ENCODE data around the gene SETBP1. TPM values are rescaled to one million over a fixed set of nuclear protein-coding genes. Genes with fewer than 3 reads are reported as not detected.
A peak's percentile ranks its signal among the peaks of the same experiment; 100 is the strongest.
"Not testable (repeated sequence)": the region's sequence is repeated elsewhere in the genome, so short reads cannot be mapped to it uniquely, and the experiment has no call there.

SETBP1 gene
- total RNA-seq, 3 donors from 2014 or later = 15.0 to 97.2 (median 17.8) TPM

- ATAC-seq (no peak), DNase-seq (no peak)
- Histone ChIP-seq H3K36me3 (ENCODE audit: low read depth) (no peaks in the 10 kb centered on the region), H3K4me1 (ENCODE audit: low read depth) (peaks cover 29% of the 10 kb centered on the region), H3K9me3 (no peaks in the 10 kb centered on the region), H3K4me3 (no peak overlapping the region)
- no peak for TF ChIP-seq CTCF (IDR thresholded peaks at IDR 0.05)
- intact Hi-C loops (cut with DNase I, micrococcal nuclease) = no loop called here
Measured at GRCh38 chr18:44799907-44800421, 119.3 kb downstream of the SETBP1 start.

GRCh38 chr18:44800766-44801165 lies 120.1 kb downstream of the SETBP1 start:
- H3K4me1 ChIP-seq (ENCODE audit: low read depth) = peaks cover 35% of the 10 kb centered on the region
- intact Hi-C loops (cut with DNase I, micrococcal nuclease) = not testable (repeated sequence)

GRCh38 chr18:44801781-44802180 lies 121.1 kb downstream of the SETBP1 start:
- Histone ChIP-seq H3K4me3 (no peak overlapping the region), H3K9me3 (no peaks in the 10 kb centered on the region), H3K36me3 (ENCODE audit: low read depth) (no peaks in the 10 kb centered on the region), H3K4me1 (ENCODE audit: low read depth) (peaks cover 37% of the 10 kb centered on the region)
- no peak for TF ChIP-seq CTCF (IDR thresholded peaks at IDR 0.05)
- intact Hi-C loops (cut with DNase I, micrococcal nuclease) = no loop called here
- no peak for DNase-seq
- no peak for ATAC-seq

More at GRCh38 chr18:44800766-44801165, 120.1 kb downstream of the SETBP1 start:
- not testable (repeated sequence) for H3K4me3 ChIP-seq; DNase-seq; H3K36me3 ChIP-seq (ENCODE audit: low read depth); H3K9me3 ChIP-seq; ATAC-seq

GRCh38 chr18:44802508-44802907 lies 121.8 kb downstream of the SETBP1 start:
- Histone ChIP-seq H3K4me3 (no peak overlapping the region), H3K4me1 (ENCODE audit: low read depth) (peaks cover 42% of the 10 kb centered on the region), H3K9me3 (no peaks in the 10 kb centered on the region), H3K36me3 (ENCODE audit: low read depth) (no peaks in the 10 kb centered on the region)
- ATAC-seq = no peak
- intact Hi-C loops (cut with DNase I, micrococcal nuclease) = no loop called here
- no peak for DNase-seq
- TF ChIP-seq CTCF (IDR thresholded peaks at IDR 0.05) = no peak

GRCh38 chr18:44803019-44803650 lies 122.4 kb downstream of the SETBP1 start:
- TF ChIP-seq CTCF (IDR thresholded peaks at IDR 0.05) = no peak
- intact Hi-C loops (cut with DNase I, micrococcal nuclease) = no loop called here
- Histone ChIP-seq H3K36me3 (ENCODE audit: low read depth) (no peaks in the 10 kb centered on the region), H3K4me1 (ENCODE audit: low read depth) (peaks cover 42% of the 10 kb centered on the region), H3K9me3 (no peaks in the 10 kb centered on the region), H3K4me3 (no peak overlapping the region)
- ATAC-seq (peak; percentile 94), DNase-seq (peak; percentile 77 to 83 (median 78))

GRCh38 chr18:44804033-44804432 lies 123.3 kb downstream of the SETBP1 start:
- DNase-seq (no peak), ATAC-seq (no peak)
- Histone ChIP-seq H3K4me3 (no peak overlapping the region), H3K36me3 (ENCODE audit: low read depth) (no peaks in the 10 kb centered on the region), H3K9me3 (no peaks in the 10 kb centered on the region), H3K4me1 (ENCODE audit: low read depth) (peaks cover 42% of the 10 kb centered on the region)
- TF ChIP-seq CTCF (IDR thresholded peaks at IDR 0.05) = no peak
- intact Hi-C loops (cut with DNase I, micrococcal nuclease) = no loop called here

All from mucosa of descending colon (tissue), 3 donors.